Neuronal stem cell (in vitro differentiated cells): ENCODE measurements around the gene LILRB3. TPM values are rescaled to one million over a fixed set of nuclear protein-coding genes. Genes with fewer than 3 reads are reported as not detected.

ENCODE experiments used
- small RNA-seq: library from polyadenylated mRNA; stranded (forward); fragments of <200 nt; extraction: miRNeasy Mini kit (QIAGEN cat#:217004); gene quantifications from one replicate; pipeline ENCODE3, GENCODE V24; 2013; ENCODE audit not compliant: insufficient read depth

Gene LILRB3

Small RNA genes within 50 kb of the gene (small RNA-seq; reads per million reads assigned to genes)
- gene RNU6-1307P, result not detected
